HG02852 (cell line): ENCODE data around the gene HEPN1.

Experiments used
- ATAC-seq: cut with Tn5 transposase; IDR thresholded peaks from one replicate; pipeline ENCODE4 v1.9.1; 2021; ENCODE audit warnings: mild to moderate bottlenecking, moderate library complexity; ENCODE audit not compliant: unreplicated experiment

The HEPN1 gene

DNA sequence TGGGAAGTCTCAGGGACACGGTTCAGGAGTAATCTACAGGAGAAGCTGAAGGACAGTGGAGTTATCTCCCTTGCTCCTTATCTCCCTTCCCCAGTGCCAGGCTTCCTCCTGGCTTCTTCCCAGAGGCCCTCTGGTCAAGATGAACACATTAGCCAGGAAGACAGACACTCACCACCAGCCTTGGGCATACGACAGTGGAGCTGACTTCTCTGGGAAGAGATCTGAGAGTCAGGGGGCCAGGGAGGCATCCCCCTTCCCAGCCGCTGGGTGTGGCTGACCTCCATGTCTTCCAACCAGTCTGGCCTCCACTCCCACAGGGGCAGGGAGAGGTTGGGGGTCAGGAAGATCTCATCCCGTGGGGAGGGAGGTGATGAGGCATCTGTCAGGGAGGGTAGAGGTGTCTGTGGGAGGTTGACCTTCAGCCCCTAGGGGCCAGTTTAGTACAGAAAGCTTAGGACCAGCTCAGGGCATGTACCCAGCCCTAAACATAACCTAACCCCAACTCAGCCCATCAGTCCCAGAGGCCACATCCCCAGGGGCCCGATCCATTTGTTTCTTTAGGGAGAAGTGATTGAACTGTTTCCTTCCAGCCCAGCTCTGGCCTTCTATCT, 34.1 kb upstream of the HEPN1 start:
- ATAC-seq: no peak

DNA sequence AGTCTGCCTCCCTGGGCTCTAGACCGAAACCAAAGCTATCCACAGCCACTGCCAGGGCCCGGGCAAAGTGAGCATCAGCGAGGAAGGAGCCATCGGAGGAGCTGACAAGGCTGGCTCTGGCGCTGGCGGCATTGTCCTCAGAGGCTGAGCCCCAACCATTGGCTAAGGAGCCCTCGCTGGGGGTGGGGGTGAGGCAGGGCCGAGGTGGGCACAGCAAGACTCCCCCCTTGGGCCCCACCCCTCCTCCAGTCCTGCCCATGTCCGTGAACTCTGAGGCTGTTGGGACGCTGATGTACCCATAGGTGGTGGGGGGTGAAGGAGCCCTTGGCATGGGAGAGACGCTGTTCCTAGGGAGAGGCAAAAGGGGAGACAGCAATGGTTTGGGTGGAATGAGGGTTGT, 32.6 kb upstream of the HEPN1 start:
- ATAC-seq: no peak

DNA sequence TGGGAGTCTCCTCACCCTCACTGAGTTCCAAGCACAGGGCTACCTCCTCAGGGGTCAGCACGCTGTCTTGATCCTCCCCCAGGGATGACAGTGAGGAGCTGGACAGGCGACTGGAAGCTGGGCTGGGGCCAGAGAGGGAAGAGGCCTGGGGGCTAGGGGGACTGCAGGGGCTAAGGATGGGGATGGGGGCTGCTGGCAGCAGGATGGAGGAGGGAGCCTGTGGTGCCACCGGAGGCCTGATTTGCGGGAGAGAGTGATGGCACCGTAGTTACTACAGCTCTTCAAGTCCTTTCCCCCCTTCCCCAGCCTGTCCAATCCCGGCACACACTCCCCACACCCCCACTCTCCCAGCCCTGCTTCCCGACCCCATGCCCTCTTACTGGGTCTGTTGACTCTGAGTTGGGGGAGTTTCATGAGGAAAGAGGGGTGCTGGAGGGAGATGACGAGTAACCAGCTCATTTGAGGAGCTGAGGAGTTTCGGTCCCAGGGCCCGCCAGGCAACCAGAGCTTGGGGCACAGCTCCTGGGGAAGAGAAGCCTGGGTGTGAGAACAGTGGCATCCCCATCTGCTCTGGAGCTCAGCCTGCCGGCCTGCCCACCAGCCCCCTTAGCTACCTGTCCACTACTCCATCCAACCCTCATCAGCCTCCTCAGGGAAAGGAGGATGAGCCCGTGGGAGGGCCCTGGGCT, 31.9 kb upstream of the HEPN1 start:
- ATAC-seq: no peak

DNA sequence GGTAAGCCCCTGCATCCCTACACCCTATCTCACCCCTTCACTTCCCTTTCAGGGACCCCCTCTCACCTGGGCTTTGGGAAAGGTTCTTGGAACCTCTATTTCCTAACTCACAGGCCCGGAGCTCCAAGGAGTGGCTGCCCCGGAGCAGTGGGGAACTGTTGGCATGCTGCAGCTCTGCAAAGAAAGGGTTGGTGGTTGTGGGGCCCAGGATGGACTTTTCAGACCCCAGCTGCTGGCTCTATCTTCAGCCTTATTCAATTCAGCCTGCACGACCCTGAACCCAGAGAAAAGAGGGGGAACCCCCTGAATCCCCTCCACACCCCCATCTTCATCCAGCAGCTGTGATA, 31.4 kb upstream of the HEPN1 start:
- ATAC-seq: no peak

DNA sequence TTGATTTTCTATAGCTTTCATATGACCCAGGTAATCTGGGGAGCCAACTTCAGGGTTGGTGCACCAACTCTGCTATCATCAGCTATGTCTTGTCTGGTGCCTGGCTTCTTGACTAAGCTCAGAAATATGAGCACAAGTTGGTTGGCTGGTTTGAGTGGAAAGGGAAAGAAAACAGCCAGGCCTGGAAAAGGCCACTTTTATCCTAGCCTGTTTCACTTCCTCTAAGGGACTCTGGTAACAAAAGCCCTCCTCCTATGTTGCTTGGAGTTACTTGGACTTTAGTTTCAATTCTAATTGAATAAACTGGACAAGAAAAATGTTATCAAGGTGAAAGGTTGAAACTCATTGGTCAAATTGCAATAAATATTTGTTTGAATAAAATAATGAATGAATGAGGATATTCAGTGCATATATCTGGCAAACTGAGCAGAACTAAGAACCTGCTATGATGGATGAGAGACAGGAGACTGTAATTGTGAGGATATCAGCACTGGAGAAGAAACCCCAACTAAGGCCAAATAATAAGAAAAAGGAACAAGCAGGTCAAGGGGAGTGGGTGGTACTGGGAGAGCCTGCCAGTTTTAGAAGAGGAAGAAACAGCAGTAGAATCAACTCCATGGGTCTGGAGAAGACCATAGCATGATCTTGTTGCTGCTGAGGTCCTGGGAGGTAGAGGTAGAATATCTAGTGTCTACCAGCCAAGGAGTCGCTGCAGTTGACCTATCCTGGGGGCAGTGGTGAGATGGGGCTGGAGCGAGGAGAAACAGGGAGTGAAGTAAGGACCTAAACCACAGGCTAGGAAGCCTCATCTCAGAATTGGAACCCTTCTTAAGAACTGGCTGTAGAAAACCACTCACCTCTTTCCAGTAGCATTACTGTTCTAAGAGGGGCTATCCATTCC, 29.6 kb upstream of the HEPN1 start:
- ATAC-seq: no peak

DNA sequence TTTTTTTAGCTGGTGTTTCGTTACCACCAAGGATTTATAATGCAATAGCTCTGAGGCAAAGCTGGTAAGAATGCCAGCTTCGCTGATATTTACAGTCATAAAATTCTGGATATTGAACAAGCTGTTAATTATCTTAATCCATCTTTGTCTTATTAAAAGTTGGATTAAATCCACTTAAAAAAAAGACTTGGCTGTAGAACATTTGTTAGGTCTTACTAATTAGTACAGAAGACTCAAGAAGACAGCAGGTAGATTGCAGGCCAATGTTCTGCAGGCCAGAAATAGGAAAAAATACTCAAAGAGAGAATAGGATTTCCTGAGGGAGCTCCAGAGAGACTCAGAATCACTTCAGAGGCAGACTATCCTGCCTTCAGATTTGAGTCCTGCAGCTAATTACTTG, 28.9 kb upstream of the HEPN1 start:
- no peak for ATAC-seq

DNA sequence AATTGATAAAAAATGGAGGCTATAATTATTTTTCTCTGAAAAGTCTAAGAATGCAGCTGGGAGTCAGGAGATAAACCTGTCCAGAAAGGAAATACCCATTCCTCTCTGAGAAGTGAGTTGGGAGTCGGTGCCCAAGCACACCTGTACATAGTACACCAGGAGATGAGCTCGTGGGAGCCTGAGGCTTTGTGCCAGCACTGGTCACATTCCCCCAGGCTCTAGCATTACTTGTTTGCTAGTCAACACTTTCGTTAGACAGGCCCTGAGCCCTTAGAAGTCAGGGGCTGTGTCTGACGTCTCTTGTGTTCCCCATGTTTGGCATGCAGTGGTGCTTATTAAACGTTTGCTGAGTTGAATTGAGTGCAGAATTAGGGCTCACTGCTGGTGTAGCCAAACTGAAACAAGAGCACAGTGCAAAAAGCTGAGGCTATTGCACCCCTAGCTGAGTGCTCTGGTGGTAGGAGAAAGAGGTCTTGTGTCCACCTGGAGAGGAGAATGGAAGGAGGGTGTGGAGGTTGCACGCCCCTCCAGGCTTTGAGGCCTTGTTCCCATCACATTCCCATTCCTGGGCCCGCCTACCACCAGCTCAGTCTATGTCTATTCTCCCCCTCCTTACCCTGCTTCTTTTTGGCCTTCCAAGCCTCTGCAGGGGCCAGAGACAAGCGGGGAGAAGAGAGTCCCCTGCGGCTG, 28.2 kb upstream of the HEPN1 start:
- no peak for ATAC-seq

DNA sequence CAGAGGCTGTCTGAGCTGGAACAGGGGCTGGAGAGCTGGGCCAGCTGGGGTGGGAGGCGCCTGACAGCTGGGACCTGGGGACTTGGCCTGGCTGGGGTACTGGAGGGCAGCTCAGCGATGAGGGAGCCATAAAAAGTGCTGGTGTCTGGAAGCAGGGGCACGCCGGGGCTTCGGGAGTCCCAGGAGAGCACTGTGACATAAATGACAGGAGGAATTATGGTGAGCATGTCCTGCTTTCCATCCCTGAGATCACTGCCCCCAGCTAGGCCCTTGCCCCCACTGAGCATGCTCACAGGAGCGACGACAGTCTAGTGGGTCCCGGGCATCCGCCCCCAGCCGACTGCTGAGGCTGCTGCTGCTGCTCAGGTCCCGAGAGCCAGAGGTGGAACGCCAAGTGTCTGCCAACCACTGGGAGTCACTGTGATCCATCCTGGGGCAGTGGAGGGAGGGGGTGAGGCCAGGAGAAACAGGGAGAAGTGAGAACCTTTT, 27.6 kb upstream of the HEPN1 start:
- no peak for ATAC-seq

DNA sequence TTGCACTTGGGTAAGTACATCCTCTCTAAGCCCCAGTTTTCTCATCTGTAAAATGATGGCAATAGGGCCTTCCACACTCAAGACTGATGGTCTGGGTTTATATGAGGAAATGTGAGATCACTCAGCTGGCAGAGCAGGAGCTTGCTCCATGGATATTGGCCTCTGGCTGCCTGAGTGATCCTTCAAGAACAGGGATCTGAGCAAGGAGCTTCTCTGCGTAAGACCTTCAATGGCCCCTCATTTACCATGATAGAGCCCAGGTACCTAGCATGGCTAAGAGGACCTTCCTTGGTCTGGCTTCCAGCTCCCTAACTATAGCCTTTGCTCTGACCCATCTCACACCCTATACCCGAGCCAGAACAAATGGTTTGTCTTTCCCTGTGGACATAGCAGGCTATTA, 26.9 kb upstream of the HEPN1 start:
- ATAC-seq: no peak

DNA sequence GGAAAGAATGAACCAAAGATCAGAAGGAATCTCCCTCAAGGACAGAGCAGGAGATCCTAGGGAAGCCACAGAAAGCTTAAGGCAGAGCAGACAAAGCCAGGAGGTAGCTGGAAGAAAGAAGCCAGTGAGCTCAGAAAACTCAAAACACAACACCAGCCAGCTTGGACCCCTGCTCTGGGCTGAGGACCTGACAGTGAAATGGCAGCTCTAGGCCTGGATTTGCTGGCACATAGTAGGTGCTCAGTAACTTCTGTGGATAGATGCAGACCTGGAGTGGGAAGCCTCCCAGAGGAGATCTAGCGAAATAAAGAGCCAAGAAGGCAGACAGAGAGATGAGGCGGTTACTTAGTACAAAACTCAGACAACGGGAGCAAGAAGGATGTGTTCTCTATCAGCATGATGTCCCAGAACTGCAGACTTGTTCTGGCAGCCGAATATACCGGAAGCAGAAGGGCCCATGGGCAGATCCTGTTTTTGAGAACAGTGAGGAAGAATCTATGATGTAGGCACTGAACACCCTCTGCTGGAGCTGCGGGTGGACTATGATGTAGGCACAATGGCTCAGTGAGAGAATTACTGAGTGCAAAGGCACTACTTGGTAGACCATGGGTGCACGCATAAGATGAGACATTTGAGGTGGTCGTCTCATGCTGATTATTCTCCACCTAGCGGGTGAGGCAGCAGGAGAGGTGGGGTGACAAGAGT, 26.1 kb upstream of the HEPN1 start:
- no peak for ATAC-seq

DNA sequence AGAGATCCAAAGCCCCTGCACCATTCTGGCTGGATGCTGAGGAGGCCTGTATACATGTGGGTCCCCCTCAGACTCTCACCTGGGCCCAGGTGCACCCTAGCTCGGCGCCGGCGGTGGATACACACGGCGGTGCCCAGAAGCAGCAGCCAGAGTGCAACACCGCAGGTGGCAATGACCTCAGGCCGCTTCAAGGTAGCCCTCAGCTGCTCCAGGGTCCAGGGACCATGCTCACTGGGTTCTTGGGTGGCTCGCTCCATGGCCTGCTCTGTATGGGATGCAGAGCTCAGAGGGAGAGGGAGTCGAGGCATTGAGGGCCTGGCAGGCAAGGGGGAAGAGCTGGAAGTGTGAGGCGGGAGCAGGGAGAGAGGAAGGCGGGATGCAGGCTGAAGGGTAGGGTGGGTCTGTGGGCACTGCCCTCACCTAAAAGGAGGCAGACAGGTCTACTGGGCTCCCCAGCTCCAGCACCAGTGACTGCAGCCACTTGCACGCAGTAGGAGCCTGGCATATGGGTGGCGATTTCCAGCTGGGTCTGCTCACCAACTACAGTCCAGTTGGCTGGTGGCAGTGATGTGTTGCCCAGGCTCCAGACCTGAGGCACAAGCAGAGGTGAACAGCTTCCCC, 25.2 kb upstream of the HEPN1 start:
- ATAC-seq: no peak

DNA sequence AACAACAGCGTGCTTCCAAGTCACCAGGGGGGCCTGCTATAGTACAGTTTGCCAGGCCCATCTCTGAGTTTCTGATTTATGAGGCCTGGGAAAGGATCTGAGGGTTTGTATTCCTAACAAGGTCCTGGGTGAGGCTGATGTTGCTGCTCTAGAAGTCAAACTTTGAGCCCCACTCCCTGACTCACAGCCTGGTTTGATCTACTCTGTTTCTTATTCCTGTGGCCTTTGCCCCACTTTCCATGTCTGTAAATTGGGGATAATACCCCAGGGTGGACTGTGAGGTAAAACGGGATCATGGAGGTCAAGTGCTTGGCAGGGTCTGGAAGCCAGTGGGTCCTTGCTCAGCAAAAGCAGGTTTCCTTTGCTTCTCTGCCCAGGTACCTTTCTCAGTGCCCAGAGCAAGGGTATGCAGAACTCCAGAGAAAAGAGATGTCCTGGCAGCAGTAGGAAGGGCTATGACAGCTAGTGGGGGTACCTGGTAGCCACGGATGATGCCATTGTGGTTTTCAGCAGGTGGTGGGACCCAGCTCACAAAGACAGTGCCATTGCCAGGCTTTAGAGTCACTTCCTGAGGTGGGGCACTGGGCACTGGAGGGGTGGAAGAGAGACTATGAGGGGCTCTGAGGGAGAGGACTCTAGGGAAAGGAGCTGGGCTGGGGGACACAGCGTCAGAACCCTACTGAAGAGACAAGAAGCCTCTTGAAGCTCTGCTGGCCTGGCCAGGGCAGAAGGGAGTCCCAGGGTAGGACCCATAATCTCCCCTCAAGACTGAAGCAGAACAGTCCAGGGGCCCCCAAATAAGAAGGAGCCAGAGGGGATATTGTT, 24.2 kb upstream of the HEPN1 start:
- no peak for ATAC-seq

DNA sequence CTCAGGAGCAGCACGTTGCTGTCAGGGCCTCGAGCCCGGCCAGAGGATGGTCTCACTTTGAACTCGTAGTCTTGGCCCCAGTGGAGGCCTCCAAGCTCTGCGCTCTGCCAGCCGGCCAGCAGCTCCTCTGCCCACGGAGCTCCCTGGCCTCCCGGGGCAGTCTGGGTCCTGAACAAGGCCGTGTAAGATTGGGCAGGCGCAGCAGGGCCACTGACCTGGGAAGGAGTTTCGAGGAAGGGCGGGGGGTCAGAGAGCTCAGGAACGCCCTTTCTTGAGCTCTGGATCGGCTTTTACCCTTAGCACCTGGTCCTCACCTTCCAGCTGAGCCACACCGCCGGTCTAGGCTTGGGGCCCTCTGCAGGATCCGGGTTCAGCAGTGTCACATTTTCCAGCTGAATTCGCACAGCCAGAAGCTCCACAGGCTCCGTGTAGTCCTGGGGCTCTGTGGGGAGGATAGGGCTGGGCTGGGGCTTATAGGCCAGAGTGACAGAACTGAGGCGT, 23.5 kb upstream of the HEPN1 start:
- no peak for ATAC-seq

DNA sequence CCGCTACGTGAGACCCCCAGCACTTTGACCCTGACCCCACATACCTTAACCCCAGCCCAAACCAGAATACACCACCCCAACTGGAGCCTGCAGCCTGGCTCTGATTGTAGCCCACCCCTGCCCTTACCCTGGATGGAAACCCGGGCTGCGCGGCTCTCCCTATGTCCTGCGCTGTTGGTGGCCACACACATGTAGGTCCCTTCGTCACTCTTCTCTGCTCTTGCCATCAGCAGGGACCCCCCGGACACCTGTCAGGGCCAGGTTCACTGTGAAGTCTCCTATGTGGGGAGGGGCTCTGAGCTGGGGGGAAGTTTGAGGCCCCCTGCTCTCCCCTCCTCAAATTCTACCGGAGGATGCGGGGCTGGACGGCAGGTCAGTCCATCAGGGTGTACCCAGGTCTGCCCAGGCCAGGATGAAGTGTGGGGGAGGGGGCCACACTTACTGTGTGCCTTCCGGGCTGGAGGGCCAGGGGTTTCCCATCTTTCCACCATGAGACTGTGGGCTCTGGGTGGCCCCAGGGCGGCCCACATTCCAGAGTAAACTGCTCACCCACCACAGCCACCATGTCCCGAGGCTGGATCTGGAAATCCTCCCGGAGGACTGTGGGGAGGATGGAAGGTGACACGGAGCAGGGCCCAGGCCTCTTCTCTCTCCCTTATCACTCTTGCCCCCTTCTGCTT, 22.8 kb upstream of the HEPN1 start:
- ATAC-seq: no peak

DNA sequence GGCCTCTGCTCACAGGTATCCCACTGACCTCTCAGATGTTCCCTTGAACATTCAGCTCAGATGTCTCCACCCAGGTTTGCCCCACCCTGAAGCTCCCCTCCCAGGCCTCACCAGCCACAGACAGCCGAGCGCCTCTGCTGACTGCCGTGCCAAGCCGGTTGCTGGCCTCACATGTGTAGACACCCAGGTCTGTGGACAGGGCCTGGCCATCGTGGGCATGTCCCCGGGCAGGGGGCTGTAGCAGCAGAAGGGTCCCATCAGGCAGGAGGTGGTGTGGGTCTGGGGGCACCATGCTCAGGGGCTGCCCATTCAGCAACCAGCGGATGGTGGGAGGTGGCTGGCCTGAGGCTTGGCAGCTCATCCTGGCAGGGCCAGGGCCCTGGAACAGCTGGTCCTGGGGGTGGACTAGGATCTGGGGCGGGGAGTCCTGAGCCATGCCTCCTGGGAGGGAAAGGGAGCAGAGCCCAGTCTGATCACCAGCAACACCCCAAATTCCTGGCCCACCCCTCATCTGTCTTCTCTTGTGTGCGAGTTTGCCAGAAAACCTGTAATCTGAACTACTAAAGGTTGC, 22.1 kb upstream of the HEPN1 start:
- no peak for ATAC-seq

DNA sequence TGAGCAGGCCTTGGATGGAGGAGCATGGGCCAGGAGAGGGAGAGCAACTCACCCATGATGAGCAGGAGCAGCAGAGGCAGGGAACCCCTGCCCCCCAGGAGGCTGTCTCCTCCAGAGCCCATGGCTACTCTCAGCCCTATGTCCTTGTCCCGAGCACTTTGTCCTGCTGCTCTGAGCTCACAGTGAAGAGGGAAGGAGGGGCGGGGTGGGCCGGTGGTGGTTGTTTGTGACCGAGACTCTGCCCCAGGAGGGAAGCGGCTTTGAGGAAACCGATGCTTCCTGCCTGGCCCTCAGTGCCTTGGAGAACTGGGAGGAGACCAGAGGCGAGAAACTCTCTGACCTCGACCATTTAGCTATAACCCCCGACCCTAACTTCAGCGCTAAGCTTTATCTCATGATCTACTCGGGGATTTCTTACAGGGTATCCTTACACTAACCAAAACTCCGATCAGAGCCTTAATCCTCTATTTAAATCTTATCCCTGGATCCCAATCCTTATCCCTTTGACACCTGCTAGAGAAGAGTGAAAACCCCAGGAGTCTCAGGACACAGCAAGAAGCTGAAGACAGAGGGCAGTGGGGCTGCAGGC, 21.3 kb upstream of the HEPN1 start, which contains the start of gene ROBO4:
TSS of gene ROBO4 (minus strand) at position 192 of the 589 bp plus-strand sequence. CDS start at position 122, 70 bp downstream.
- no peak for ATAC-seq

DNA sequence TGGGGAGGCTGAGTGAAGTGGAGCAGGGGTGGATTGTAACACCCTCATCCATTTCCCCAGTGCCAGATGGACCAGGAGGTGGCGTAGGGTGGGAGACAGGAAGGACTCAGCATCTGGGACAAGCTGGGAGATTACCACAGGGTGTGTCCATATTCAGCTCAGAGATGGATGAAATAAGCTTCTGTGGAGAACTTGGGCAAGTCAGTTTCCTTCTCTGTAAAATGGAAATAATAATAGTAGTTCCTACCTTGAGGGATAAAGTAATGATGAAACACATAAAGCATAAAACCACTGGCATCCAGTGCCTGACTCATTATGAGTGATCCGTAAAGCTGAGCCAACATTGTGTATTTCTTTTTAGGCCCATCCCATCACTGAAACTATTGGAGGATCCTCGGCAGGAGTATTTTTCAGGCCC, 20.8 kb upstream of the HEPN1 start:
- no peak for ATAC-seq

DNA sequence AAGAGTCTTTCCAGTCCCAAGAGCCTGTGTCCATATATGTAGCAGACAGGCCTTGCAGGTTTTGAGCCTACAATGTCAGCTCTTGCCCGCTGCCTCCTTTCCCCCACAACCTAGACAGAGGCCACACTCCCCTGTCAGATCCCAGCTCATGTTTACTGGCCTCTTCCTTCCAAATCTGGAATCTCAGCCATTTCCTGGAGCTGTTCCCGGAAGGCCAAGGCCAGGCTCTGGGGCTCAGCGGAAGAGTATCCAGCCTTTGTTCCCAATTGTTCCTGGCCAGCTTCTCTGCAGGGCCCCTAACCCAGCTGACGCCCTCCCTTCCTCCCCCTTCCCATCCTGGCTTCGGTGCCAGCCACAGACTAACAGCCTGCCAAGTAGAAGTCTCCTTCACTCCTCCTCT, 20.3 kb upstream of the HEPN1 start:
- ATAC-seq: no peak
